CD14-positive monocyte (primary cell): ENCODE measurements around the gene WDR82. TPM values are rescaled to one million over a fixed set of nuclear protein-coding genes. Genes with fewer than 3 reads are reported as not detected.

Experiments used
- DNase-seq, 3 donors: peaks; one replicate each; pipeline ENCODE4 v3.0.0-alpha.2; 2011 to 2022
- H2AFZ ChIP-seq: 2 replicates; pipeline ENCODE4 v1.6.0; 2012; ENCODE audit warnings: mild to moderate bottlenecking, low read depth, low read length, inconsistent platforms; ENCODE audit not compliant: insufficient read depth, poor library complexity, severe bottlenecking
- H3K27ac ChIP-seq, 2 donors: 1 replicate in 1 of 2; 2 replicates in 1 of 2; pipeline ENCODE4 v1.5.1; 2012 to 2013; ENCODE audit warnings: low read length in 2 of 2, control low read depth in 1 of 2, inconsistent platforms in 1 of 2, low read depth in 1 of 2, mild to moderate bottlenecking in 1 of 2
- H3K27me3 ChIP-seq, 2 donors: one replicate each; pipeline versions ENCODE4 v1.6.0 to v1.6.1; 2011 to 2013; ENCODE audit warnings: low read length in 2 of 2; ENCODE audit not compliant: control insufficient read depth in 2 of 2, insufficient read depth in 2 of 2
- H3K36me3 ChIP-seq, 2 donors: replicated peaks in 1 of 2; 1 replicate in 1 of 2; 2 replicates in 1 of 2; pipeline versions ENCODE4 v1.5.1 to v1.6.1; 2012 to 2013; ENCODE audit warnings: low read length in 2 of 2, control low read depth in 1 of 2, inconsistent platforms in 1 of 2, mild to moderate bottlenecking in 1 of 2; ENCODE audit not compliant: insufficient read depth in 2 of 2, control insufficient read depth in 1 of 2
- H3K4me1 ChIP-seq, 2 donors: 1 replicate in 1 of 2; 2 replicates in 1 of 2; pipeline versions ENCODE4 v1.5.1 to v1.6.1; 2012 to 2013; ENCODE audit warnings: low read length in 2 of 2, control low read depth in 1 of 2, inconsistent platforms in 1 of 2, mild to moderate bottlenecking in 1 of 2, moderate library complexity in 1 of 2; ENCODE audit not compliant: insufficient read depth in 2 of 2, control insufficient read depth in 1 of 2
- H3K4me2 ChIP-seq: replicated peaks from 2 replicates; pipeline ENCODE3; 2012; ENCODE audit warnings: low read length, moderate library complexity, mild to moderate bottlenecking; ENCODE audit not compliant: poor library complexity, severe bottlenecking; ENCODE audit errors: extremely low read depth
- H3K4me3 ChIP-seq, 3 experiments: fragments of 200-600 bp in 1 of 3; sonication (generic) in 1 of 3; replicated peaks in 1 of 3; 1 replicate in 2 of 3; 2 replicates in 1 of 3; pipeline ENCODE4 v1.5.1; 2011 to 2013; ENCODE audit warnings: low read length in 3 of 3, mild to moderate bottlenecking in 3 of 3, control low read depth in 2 of 3, low read depth in 2 of 3, inconsistent platforms in 1 of 3, moderate library complexity in 1 of 3
- H3K79me2 ChIP-seq: 2 replicates; pipeline ENCODE4 v1.6.0; 2012; ENCODE audit warnings: mild to moderate bottlenecking, control low read depth, inconsistent platforms, low read length, moderate library complexity; ENCODE audit not compliant: insufficient read depth
- H3K9ac ChIP-seq: 2 replicates; pipeline ENCODE4 v1.6.0; 2017; ENCODE audit warnings: low read length, mild to moderate bottlenecking; ENCODE audit not compliant: insufficient read depth, poor library complexity, severe bottlenecking
- H3K9me3 ChIP-seq, 2 donors: replicated peaks in 1 of 2; 1 replicate in 1 of 2; 2 replicates in 1 of 2; pipeline versions ENCODE4 v1.5.1 to v1.6.1; 2012 to 2013; ENCODE audit warnings: low read length in 2 of 2, control low read depth in 1 of 2; ENCODE audit not compliant: control insufficient read depth in 1 of 2, insufficient read depth in 1 of 2
- H4K20me1 ChIP-seq: 2 replicates; pipeline ENCODE4 v1.6.0; 2012; ENCODE audit warnings: mild to moderate bottlenecking, low read length, control low read depth, moderate library complexity; ENCODE audit not compliant: insufficient read depth
- H3K27ac Mint-ChIP-seq, 7 donors: one replicate each; pipeline ENCODE4 v1.8.0; 2020; ENCODE audit warnings: mild to moderate bottlenecking in 7 of 7, mixed read lengths in 7 of 7, moderate library complexity in 6 of 7, inconsistent platforms in 2 of 7
- H3K27me3 Mint-ChIP-seq, 3 donors: one replicate each; pipeline ENCODE4 v1.8.0; 2021 to 2022; ENCODE audit warnings: low read depth in 3 of 3, mild to moderate bottlenecking in 3 of 3, mixed read lengths in 3 of 3, moderate library complexity in 3 of 3, inconsistent platforms in 1 of 3
- H3K36me3 Mint-ChIP-seq, 2 donors: one replicate each; pipeline ENCODE4 v1.8.0; 2020; ENCODE audit warnings: mixed read lengths in 2 of 2, inconsistent platforms in 1 of 2, mild to moderate bottlenecking in 1 of 2
- H3K4me1 Mint-ChIP-seq: one replicate; pipeline ENCODE4 v1.8.0; 2020; ENCODE audit warnings: mild to moderate bottlenecking, mixed read lengths
- H3K4me3 Mint-ChIP-seq, 2 donors: one replicate each; pipeline ENCODE4 v1.8.0; 2020; ENCODE audit warnings: mild to moderate bottlenecking in 2 of 2, mixed read lengths in 2 of 2, moderate library complexity in 1 of 2
- H3K9me3 Mint-ChIP-seq, 7 donors: one replicate each; pipeline ENCODE4 v1.8.0; 2020 to 2022; ENCODE audit warnings: mixed read lengths in 7 of 7, mild to moderate bottlenecking in 6 of 7, moderate library complexity in 6 of 7, inconsistent platforms in 2 of 7
- WGBS: methylation state at CpG from one replicate; pipeline ENCODE4 v1.1.5; 2013; ENCODE audit warnings: missing lambda C conversion rate; ENCODE audit not compliant: insufficient coverage; 5-methylcytosine and 5-hydroxymethylcytosine counted together
- intact Hi-C, 2 donors: fragments of 100-400 bp; cut with micrococcal nuclease; formaldehyde crosslinking; loops; one replicate each; pipeline versions ENCODE4 v1.15.0 to v1.15.1; 2023
- polyA plus RNA-seq, 3 donors: library from polyadenylated mRNA; depleted of rRNA in 1 of 3; unstranded in 2 of 3; stranded (reverse) in 1 of 3; fragments of 300-500 nt in 2 of 3; fragments of >200 nt in 1 of 3; fragmentation: Illumina TruSeq in 2 of 3; gene quantifications; 1 replicate in 2 of 3; 2 replicates in 1 of 3; pipeline ENCODE4 v1.2.3, GENCODE V29; 2012 to 2021
- TF ChIP-seq, protein P1 (sequence below): fragments of 200-600 bp; IDR thresholded peaks from one replicate; pipeline ENCODE4 v1.8.0; 2022; ENCODE audit warnings: antibody characterized with exemption, mild to moderate bottlenecking

The WDR82 gene
- polyA plus RNA-seq, 3 donors: 27.3 to 33.4 (median 32.3) TPM

GRCh38 chr3:52326976-52327375, 48.5 kb upstream of the WDR82 start:
- H3K9ac ChIP-seq: no peak overlapping the region
- peaks cover 0 to under 1% (median 0%) of the 10 kb centered on the region in 3 donors for H3K27me3 Mint-ChIP-seq
- TF ChIP-seq, protein P1, sequence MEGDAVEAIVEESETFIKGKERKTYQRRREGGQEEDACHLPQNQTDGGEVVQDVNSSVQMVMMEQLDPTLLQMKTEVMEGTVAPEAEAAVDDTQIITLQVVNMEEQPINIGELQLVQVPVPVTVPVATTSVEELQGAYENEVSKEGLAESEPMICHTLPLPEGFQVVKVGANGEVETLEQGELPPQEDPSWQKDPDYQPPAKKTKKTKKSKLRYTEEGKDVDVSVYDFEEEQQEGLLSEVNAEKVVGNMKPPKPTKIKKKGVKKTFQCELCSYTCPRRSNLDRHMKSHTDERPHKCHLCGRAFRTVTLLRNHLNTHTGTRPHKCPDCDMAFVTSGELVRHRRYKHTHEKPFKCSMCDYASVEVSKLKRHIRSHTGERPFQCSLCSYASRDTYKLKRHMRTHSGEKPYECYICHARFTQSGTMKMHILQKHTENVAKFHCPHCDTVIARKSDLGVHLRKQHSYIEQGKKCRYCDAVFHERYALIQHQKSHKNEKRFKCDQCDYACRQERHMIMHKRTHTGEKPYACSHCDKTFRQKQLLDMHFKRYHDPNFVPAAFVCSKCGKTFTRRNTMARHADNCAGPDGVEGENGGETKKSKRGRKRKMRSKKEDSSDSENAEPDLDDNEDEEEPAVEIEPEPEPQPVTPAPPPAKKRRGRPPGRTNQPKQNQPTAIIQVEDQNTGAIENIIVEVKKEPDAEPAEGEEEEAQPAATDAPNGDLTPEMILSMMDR: no peak
- H2AFZ ChIP-seq: no peak overlapping the region
- no peak overlapping the region for H3K4me3 Mint-ChIP-seq
- H3K9me3 Mint-ChIP-seq: no peaks in the 10 kb centered on the region
- no peak overlapping the region for H3K4me3 ChIP-seq
- DNase-seq: no peak
- H3K27ac Mint-ChIP-seq: no peak overlapping the region
- no peaks in the 10 kb centered on the region for H3K4me1 Mint-ChIP-seq
- intact Hi-C loops: no loop called here
- H3K36me3 Mint-ChIP-seq: peaks cover 21 to 25% of the 10 kb centered on the region in 2 donors
- H3K27me3 ChIP-seq: no peaks in the 10 kb centered on the region
- H3K79me2 ChIP-seq: no peaks in the 10 kb centered on the region
- no peaks in the 10 kb centered on the region for H3K9me3 ChIP-seq
- peaks cover 11 to 28% of the 10 kb centered on the region in 2 donors for H3K36me3 ChIP-seq
- H3K4me1 ChIP-seq: no peaks in the 10 kb centered on the region
- H4K20me1 ChIP-seq: no peaks in the 10 kb centered on the region
- H3K4me2 ChIP-seq: no peak overlapping the region
- H3K27ac ChIP-seq: no peak overlapping the region
- 100% methylated on average over 3 of the region's 6 CpGs for WGBS

- Mint-ChIP-seq H3K9me3 (no peaks in the 10 kb centered on the region), H3K27me3 (no peaks in the 10 kb centered on the region), H3K27ac (no peak overlapping the region), H3K4me1 (no peaks in the 10 kb centered on the region), H3K36me3 (peaks cover 15 to 16% of the 10 kb centered on the region in 2 donors), H3K4me3 (no peak overlapping the region)
- Histone ChIP-seq H3K9me3 (no peaks in the 10 kb centered on the region), H3K27me3 (no peaks in the 10 kb centered on the region), H3K79me2 (no peaks in the 10 kb centered on the region), H3K27ac (no peak overlapping the region), H3K36me3 (peaks cover 8 to 25% of the 10 kb centered on the region in 2 donors), H3K4me2 (no peak overlapping the region), H2AFZ (no peak overlapping the region), H4K20me1 (no peaks in the 10 kb centered on the region), H3K4me1 (no peaks in the 10 kb centered on the region), H3K9ac (no peak overlapping the region), H3K4me3 (no peak overlapping the region)
- intact Hi-C loops: no loop called here
- no peak for DNase-seq
- TF ChIP-seq, protein P1: no peak
Measured at GRCh38 chr3:52325686-52326085, 47.2 kb upstream of the WDR82 start.
